Middle frontal gyrus (tissue), 1 donor: Measurements from ENCODE around the gene GCSAM.
"Not testable (repeated sequence)": the region's sequence is repeated elsewhere in the genome, so short reads cannot be mapped to it uniquely, and the experiment has no call there.

Source experiments
- DNase-seq: peaks from one replicate; pipeline ENCODE4 v3.0.0-alpha.2; 2015; ENCODE audit warnings: low spot score; ENCODE audit errors: extremely low spot score

Gene GCSAM

GRCh38 chr3:112074616-112075497 is 58.2 kb downstream of the GCSAM start:
- DNase-seq, result no peak

- DNase-seq, result no peak
Observed at GRCh38 chr3:112074006-112074405, 59.0 kb downstream of the GCSAM start.

- DNase-seq, result not testable (repeated sequence)
Observed at GRCh38 chr3:112072387-112073060, 60.5 kb downstream of the GCSAM start.
